GM19372 (cell line): ENCODE data around the gene NDUFC2.
"Not testable (repeated sequence)": the region's sequence is repeated elsewhere in the genome, so short reads cannot be mapped to it uniquely, and the experiment has no call there.

Experiments used
- ATAC-seq: cut with Tn5 transposase; IDR thresholded peaks from one replicate; pipeline ENCODE4 v1.9.1; 2021; ENCODE audit warnings: mild to moderate bottlenecking, low read depth, moderate library complexity; ENCODE audit not compliant: unreplicated experiment

NDUFC2 gene

DNA sequence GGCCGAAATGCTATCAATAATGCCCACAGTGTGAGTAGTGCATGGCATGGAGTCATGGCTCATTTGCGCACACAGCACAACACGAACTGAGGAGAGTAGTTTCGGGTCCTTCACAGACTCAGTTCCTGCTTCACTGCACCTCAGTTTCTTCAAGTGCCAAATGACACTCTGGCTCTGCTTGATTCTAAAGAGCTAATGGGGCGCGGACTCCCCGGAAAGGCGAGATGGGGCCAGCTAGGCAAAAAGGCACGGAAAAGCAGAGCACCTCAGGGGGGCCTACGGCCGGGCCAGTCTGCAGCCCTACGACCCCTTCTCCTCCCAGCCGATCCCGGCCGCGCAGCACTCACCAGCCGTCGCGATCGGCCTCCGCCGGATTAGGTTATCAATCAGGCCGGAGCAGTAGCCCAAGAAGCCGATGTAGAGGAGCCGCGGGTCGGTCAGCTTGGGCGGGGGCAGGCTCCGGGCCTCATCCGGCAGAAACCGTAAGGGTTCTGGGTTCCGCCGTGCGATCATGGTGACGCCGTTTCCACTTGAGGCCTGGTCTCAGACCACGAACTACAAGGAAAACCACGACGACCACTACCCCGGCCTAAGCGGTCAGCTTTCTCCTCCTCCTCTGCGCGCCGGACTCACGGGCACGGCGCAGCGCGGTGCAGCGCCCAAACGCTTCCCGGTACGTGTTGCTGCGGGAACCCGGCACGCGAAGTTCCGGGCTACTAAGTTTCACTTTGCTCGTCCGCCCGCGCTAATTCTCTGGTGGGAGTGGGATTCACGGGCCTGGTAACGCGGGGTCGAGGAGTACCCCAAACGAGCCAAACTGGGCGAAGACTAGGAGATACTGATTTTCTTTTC, at the start of gene NDUFC2:
Gene NDUFC2, minus strand, starts transcription at position 631 of the 852 bp plus-strand sequence. Its CDS starts 118 bp downstream, at position 513.
- peak; percentile 83 for ATAC-seq

DNA sequence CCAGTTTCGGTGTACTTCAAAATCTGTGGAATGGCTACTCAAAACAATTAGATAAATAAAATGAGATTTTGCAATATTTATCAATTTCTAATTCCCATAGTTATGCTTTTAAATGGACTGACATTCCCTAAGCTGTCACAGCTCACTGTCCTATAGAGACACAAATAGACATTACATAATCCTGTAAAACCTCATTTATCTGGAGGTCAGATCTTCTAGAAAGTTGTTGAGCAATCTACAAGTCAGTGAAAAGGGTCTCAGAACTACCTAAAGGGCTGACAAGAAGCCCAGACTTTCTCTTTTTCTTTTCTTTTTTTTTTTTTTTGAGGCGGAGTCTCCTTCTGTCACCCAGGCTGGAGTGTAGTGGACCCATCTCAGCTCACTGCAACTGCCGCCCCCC, 47.7 kb upstream of the NDUFC2 start:
- no peak for ATAC-seq

DNA sequence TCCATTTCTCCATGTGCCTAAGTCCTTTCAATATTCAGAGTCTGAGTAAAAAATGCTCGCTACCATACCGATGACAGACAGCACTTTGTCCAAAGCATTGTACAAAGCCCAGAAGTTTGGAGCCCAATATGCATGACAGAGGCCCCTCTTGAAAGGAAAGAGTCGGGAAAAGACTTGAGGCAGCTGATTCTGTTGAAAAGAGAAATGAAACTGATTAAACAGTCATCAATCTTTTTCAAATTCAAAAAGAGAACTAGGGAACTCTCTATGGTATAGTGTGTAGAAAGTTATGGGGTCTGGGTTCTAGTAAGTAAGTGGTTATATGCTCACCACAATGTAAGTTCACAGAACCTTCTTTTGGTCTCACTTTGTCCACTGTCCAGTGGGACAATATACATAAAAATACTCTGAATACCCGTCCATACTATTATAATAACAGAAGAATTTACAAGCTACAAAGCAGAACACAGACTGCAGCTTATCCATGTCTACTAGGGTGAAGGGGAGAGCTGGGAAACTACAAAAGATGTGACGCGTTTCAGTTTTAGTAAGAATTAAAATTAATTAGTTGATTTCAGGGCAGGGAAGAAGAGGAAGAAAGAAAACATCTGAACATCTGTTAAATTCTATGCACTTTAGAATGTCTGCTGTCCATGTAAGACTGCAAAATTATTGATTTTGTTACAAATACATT, 33.1 kb upstream of the NDUFC2 start:
- no peak for ATAC-seq

DNA sequence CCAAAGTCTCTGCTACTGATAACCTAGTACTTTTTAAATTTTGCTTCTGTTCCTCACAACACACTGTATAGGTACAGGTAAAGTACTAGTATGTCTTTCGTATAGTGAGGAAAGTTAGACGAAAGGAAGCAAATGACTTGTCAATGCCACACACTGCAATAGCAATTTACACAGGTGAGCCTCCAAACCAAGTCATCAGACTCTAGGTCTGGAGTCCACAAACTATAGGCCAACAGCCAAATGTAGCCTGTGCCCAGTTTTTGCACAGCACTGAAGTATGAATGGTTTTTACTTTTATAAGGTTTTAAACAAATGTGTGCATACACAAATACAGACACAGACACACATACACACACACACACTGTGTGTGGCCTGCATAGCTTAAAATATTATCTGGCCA, 31.6 kb upstream of the NDUFC2 start:
- ATAC-seq = no peak

DNA sequence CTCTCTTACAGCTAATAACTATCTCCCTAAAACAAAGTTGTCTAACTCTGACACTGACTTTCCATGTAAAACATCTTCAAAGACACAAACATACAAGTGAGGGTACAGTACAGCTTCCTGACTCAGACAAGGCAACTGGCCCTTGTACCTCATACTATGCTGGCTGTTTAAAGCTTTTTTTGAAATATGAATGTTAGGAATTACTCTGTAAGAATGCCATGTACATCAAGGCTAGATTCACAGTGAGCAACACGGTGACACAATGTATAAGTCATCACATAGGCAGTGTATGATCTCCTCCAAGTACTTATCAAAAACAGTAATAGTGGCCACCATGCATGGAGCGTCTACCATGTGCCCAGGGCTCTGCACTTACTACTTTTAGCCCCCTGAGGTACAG, 31.2 kb upstream of the NDUFC2 start:
- no peak for ATAC-seq

DNA sequence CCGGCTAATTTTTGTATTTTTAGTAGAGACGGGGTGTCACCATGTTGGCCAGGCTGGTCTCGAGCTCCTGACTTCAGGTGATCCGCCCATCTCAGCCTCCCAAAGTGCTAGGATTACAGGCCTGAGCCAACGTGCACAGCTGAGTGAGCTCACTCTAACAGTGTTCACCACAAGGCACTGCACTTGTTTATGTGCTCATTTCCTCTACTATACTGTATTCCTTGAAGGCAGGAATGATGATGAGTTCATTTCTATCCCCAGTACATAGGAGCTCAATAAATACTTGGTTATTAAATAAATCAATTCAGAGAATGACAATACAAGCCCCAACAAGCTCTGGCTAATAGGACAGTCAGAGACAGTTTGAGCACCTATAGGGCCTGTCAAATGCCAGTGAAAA, 30.7 kb upstream of the NDUFC2 start:
- no peak for ATAC-seq

DNA sequence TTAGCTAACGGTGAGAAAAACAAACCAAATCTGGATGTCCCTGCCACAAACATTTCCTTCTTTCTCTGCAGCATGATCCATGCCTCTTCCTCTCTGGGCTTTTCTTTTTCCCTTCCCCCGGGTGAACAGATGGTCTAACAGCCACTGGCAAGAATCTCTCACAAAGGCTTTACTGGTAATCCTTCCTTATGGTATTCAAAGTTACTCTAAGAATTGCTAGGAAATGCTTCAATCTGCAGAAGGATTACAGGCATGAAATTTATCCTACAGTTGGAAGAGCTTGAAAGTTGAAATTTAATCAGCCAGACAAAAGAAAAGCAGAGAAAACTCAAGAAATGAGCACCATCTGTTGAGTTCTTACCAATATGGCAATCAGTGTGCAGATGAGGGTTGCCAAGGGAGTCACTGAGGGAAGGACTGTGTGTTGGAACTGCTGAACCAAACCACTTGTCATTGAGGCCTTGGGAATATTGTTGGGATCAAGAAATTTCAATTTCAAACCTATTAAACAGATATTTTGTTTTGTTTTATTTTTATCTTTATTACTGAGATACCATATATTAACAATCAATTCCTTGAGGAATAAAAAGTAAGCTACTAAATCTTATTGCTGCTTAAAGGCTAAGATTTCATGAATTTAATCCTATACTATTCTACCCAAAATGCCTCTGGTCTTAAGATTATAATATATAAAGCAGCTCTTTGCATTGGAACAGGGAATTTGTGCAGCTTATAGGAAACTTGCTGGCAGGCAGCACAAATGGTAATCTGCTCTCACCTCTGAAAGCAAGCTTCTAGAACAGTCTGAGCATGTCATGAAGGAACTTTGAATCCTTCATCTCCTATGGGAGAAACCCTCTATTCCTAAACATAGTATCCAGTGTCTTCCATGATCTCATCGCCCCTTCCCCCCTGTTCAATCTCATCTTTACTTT, 29.7 kb upstream of the NDUFC2 start:
- no peak for ATAC-seq

DNA sequence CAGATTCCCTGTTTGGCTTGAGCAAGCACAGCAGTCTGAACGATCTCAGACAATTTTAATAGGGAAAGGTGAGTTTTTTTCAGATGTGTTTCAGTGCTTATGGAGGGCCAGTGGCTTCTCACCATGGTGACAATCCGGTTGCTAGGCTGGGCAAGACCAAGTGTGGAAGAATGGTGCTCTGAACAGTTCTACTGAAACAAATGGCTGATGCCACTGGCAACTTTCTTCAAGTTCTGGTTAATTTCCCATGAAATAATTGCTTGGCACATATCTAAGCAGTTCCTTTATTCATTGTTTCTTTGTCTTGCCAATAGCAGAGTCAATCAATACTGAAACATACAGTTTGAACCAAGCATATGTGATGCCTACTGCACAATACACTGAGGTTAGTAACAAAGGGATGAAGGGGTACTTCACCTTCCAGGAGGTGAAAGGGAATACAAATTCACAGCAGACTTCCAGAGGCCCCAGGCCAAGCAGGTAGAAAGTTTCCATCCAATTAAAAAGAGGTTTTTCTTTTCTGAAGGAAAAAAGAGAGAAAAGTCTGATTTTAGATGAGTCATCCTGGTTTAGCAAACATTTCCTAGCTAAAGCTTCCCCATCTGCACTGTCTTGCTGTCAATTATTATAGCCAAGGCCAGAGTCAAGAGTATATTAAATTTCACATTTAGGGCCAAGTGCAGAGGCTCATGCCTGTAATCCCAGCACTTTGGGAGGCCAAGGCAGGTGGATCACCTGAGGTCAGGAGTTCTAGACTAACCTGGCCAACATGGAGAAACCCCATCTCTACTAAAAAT, 21.2 kb upstream of the NDUFC2 start:
- ATAC-seq = no peak

DNA sequence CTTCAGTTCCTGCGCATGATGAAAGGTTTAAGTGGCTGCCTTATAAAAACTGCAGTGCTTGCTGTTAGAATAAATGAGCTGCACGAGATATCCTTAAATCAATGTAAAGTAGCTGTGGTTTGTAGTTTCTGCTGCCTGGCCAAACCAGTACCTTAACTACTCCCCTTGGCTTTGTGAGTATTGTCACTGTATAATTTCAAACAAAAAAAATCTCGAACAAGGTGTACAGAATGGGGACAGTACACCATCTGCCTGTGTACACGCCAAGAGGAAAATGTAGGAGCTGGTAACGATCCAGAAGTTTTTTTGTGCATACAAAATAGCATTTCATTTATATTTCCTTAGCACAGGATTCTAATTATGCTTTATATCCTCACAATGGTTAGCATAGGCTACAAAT, 20.6 kb upstream of the NDUFC2 start:
- no peak for ATAC-seq

DNA sequence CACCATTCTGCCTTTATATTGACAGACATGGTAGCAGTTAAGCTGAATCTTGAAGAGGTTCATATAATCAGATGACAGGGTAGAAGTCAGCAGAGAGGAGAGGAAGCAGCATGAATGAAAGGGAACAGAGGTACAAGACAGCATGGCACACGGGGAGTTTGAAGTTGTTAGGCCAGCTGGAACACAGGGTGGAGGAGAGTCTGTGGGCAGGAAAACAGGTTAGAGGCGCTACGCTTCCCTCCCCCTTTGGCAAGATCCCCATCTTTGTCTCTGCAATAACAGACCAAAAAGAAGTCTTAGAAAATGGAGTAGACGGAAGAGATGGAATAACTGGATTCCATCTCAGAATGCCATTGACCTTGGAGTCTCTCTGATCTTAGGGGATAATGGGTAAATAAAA, 20.0 kb upstream of the NDUFC2 start:
- ATAC-seq = no peak

DNA sequence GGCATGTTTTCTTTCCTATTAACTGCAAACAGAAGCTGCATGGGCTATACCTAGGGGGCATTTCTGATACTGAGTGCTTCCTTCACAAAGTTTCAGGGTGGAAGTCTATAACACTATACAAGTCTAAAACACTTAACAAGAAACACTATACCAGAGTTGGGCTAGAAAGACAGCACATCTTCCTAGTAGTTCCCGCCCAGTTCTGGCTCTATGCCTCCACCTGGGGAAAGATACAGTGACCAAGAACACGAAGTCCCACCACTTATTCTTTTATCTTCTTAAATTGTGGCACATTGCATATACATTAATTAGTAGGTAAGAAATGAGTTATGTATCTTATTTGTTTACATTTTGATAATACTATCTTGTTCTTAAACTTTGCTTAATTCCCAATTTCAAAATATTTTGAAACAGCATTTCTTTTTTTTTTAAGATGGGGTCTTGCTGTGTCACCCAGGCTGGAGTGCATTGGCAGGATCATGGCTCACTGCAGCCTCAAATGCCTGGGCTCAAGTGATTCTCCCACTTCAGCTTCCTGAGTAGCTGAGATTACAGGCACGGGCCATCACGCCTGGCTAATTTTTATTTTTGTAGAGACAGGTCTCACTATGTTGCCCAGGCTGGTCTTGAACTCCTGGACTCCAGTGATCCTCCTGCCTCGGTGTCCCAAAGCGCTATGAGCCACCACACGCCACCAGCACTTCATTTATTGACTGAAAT, 18.2 kb upstream of the NDUFC2 start:
- ATAC-seq = no peak

DNA sequence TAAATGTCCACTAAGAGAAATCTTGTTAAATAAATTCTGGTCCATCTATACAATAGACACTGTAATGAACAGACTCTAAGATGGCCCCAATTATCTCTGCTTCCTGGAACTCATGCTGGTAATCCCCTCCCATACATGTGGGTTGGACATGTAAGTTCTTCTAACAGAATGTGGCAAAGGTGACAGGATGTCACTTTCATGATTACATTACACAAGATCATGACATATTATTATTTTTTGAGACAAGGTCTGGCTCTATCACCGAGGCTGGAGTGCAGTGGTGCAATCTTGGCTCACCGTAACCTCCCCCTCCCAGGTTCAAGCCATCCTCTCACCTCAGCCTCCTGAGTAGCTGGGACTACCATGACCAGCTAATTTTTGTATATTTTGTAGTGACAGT, 14.6 kb upstream of the NDUFC2 start:
- no peak for ATAC-seq

DNA sequence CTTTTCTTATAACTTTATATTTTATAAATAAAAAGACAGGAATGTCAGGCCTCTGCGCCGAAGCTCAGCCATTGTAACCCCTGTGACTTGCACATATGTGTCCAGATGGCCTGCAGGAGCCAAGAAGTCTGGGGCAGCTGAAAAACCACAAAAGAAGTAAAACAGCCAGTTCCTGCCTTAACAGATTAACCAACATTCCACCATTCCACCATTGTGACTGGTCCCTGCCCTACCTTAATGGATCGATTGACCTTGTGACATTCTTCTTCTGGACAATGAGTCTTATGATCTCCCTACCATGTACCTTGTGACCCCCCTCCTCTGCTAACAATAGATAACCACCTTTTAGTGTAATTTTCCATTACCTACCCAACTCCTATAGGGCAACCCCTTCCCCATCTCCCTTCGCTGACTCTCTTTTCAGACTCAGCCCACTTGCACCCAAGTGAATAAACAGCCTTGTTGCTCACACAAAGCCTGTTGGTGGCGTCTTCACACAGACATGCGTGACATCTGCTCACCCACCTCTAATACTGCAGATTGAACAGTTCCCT, 6.9 kb upstream of the NDUFC2 start:
- not testable (repeated sequence) for ATAC-seq

DNA sequence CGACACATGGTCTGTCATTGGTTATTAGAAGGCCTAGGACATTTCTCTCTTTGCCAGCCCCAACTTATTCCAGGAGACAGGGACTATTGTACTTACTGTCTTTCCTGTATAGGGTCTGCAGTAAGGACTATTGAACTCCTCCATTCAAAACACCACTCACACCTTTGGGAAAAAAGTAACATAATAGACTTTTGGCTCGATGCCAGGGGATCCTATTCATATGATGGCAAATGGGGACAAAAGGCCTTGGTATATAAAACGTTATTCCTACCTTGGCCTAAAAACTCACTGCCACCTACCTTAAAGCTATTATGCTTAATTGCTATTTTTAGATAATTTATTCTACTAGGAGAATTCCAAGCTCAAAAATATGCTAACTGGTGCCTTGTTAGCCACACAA, 6.3 kb upstream of the NDUFC2 start:
- no peak for ATAC-seq

DNA sequence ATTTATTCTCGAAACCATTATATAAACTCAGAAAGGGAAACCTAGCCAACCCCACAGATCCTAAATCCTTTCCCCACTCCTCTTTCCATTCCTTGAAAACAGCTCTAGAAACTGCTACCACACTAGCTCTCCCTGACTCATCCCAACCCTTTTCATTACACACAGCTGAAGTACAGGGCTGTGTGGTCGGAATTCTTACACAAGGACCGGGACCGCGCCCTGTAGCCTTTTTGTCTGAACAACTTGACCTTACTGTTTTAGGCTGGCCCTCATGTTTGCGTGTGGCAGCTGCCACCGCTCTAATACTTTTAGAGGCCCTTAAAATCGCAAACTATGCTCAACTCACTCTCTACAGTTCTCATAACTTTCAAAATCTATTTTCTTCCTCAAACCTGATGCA, 4.8 kb upstream of the NDUFC2 start:
- ATAC-seq = not testable (repeated sequence)

DNA sequence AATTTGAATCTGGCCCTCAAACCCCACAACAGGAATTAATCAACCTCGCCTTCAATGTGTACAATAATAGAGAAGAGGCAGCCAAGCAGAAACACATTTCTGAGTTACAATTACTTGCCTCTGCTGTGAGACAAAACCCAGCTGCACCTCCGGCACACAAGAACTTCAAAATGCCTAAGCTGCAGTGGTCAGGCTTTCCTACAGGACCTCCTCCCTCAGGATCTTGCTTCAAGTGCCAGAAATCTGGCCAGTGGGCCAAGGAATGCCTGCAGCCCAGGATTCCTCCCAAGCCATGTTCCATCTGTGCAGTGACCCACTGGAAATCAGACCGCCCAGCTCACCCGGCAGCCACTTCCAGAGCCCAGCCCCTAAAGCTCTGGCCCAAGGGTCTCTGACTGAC, 3.4 kb upstream of the NDUFC2 start:
- no peak for ATAC-seq

DNA sequence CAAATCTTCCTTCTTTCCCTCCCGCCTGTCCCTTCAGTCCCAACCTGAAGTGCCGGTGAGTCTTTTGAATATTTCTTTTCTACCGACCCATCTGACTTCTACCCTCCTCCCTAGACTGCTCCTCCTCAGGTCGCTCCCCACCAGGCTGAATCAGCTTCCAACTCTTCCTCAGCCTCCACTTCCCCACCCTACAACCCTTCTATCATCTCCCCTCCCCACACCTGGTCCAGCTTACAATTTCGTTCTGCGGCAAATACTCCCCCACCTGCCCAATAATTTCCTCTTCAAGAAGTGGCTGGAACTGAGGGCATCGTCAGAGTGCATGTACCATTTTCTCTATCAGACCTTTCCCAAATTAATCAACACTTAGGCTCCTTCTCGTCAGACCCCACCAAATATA, 2.5 kb upstream of the NDUFC2 start:
- ATAC-seq = no peak

DNA sequence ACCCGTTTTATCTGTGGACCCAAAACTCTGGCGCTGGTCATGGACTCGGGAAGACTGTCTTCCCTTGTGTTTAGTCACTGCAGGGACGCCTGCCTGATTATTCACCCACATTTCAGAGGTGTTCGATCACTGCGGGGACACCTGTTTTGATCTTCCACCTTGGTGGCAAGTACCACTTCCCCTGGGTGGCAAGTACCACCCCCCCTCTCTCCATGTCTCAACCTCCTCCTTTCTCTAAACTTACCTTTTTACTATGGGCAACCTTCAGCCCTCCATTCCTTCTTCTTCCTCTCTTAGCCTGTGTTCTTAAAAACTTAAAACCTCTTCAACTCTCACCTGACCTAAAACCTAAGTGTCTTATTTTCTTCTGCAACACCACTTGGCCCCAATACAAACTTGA, 1.9 kb upstream of the NDUFC2 start:
- ATAC-seq = no peak

DNA sequence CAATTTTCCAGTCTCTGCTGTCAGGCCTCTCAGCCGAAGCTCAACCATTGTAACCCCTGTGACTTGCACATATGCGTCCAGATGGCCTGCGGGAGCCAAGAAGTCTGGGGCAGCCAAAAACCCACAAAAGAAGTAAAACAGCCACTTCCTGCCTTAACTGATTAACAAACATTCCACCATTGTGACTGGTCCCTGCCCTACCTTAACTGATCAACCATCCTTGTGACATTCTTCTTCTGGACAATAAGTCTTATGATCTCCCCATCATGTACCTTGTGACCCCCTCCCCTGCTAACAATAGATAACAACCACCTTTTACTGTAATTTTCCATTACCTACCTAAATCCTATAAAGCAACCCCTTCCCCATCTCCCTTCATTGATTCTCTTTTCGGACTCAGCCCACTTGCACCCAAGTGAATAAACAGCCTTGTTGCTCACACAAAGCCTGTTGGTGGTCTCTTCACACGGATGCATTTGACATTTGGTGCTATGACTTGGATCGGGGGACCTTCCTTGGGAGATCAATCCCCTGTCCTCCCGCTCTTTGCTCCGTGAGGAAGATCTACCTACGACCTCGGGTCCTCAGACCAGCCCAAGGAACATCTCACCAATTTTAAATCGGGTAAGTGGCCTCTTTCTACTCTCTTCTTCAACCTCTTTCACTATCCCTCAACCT, 1.3 kb upstream of the NDUFC2 start:
- no peak for ATAC-seq
